Measurements from ENCODE around the gene S1PR4.

- no peak for TF ChIP-seq MXI1 (IDR thresholded peaks at IDR 0.05; ENCODE audit: low read depth, low read length)
- no peak for TF ChIP-seq ELF1 (IDR thresholded peaks at IDR 0.05)
- TF ChIP-seq CTCF (IDR thresholded peaks at IDR 0.05) = peak; percentile 92
- TF ChIP-seq GABPA (IDR thresholded peaks at IDR 0.05; ENCODE audit: low read depth) = no peak
- TF ChIP-seq, protein P1, sequence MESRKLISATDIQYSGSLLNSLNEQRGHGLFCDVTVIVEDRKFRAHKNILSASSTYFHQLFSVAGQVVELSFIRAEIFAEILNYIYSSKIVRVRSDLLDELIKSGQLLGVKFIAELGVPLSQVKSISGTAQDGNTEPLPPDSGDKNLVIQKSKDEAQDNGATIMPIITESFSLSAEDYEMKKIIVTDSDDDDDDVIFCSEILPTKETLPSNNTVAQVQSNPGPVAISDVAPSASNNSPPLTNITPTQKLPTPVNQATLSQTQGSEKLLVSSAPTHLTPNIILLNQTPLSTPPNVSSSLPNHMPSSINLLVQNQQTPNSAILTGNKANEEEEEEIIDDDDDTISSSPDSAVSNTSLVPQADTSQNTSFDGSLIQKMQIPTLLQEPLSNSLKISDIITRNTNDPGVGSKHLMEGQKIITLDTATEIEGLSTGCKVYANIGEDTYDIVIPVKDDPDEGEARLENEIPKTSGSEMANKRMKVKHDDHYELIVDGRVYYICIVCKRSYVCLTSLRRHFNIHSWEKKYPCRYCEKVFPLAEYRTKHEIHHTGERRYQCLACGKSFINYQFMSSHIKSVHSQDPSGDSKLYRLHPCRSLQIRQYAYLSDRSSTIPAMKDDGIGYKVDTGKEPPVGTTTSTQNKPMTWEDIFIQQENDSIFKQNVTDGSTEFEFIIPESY (IDR thresholded peaks at IDR 0.05; ENCODE audit: borderline replicate concordance, low read depth) = no peak
- no peak for TF ChIP-seq CHD2 (IDR thresholded peaks at IDR 0.05; ENCODE audit: low read length, partially characterized antibody)
- no peak for TF ChIP-seq GATA2 (CRISPR knock-in tag; IDR thresholded peaks at IDR 0.05)
- no peak for TF ChIP-seq TCF12 (IDR thresholded peaks at IDR 0.05)
- TF ChIP-seq, protein P2, sequence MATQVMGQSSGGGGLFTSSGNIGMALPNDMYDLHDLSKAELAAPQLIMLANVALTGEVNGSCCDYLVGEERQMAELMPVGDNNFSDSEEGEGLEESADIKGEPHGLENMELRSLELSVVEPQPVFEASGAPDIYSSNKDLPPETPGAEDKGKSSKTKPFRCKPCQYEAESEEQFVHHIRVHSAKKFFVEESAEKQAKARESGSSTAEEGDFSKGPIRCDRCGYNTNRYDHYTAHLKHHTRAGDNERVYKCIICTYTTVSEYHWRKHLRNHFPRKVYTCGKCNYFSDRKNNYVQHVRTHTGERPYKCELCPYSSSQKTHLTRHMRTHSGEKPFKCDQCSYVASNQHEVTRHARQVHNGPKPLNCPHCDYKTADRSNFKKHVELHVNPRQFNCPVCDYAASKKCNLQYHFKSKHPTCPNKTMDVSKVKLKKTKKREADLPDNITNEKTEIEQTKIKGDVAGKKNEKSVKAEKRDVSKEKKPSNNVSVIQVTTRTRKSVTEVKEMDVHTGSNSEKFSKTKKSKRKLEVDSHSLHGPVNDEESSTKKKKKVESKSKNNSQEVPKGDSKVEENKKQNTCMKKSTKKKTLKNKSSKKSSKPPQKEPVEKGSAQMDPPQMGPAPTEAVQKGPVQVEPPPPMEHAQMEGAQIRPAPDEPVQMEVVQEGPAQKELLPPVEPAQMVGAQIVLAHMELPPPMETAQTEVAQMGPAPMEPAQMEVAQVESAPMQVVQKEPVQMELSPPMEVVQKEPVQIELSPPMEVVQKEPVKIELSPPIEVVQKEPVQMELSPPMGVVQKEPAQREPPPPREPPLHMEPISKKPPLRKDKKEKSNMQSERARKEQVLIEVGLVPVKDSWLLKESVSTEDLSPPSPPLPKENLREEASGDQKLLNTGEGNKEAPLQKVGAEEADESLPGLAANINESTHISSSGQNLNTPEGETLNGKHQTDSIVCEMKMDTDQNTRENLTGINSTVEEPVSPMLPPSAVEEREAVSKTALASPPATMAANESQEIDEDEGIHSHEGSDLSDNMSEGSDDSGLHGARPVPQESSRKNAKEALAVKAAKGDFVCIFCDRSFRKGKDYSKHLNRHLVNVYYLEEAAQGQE (IDR thresholded peaks at IDR 0.05; ENCODE audit: low read depth, low read length) = no peak
Measured at GRCh38 chr19:3163230-3163886, 15.2 kb upstream of the S1PR4 start.
